Brain pericyte (primary cell): ENCODE measurements around the gene SORBS1.

Experiments used
- DNase-seq: peaks from one replicate; pipeline ENCODE4 v3.0.0-alpha.2; 2012; ENCODE audit warnings: low read depth, low spot score

SORBS1 gene

GRCh38 chr10:95540514-95541052 is 20.6 kb downstream of the SORBS1 start:
- DNase-seq: no peak

GRCh38 chr10:95539560-95540284 is 21.4 kb downstream of the SORBS1 start:
- no peak for DNase-seq

- no peak for DNase-seq
Observed at GRCh38 chr10:95538412-95538811, 22.8 kb downstream of the SORBS1 start.

GRCh38 chr10:95537542-95537927 is 23.6 kb downstream of the SORBS1 start:
- no peak for DNase-seq

- DNase-seq: no peak
Observed at GRCh38 chr10:95536894-95537541, 24.2 kb downstream of the SORBS1 start.

- DNase-seq: no peak
Observed at GRCh38 chr10:95536017-95536416, 25.2 kb downstream of the SORBS1 start.

GRCh38 chr10:95535526-95535925 is 25.6 kb downstream of the SORBS1 start:
- no peak for DNase-seq

GRCh38 chr10:95533590-95533989 is 27.6 kb downstream of the SORBS1 start:
- no peak for DNase-seq

GRCh38 chr10:95532536-95532935 is 28.6 kb downstream of the SORBS1 start:
- DNase-seq: no peak

- no peak for DNase-seq
Observed at GRCh38 chr10:95531994-95532399, 29.2 kb downstream of the SORBS1 start.

GRCh38 chr10:95531058-95531809 is 29.9 kb downstream of the SORBS1 start:
- no peak for DNase-seq

- DNase-seq: no peak
Observed at GRCh38 chr10:95530561-95530960, 30.6 kb downstream of the SORBS1 start.

GRCh38 chr10:95530029-95530428 is 31.1 kb downstream of the SORBS1 start:
- no peak for DNase-seq

- DNase-seq: no peak
Observed at GRCh38 chr10:95526044-95526443, 35.1 kb downstream of the SORBS1 start.

GRCh38 chr10:95525033-95525418 is 36.1 kb downstream of the SORBS1 start:
- DNase-seq: no peak

GRCh38 chr10:95524358-95525032 is 36.7 kb downstream of the SORBS1 start:
- no peak for DNase-seq

- no peak for DNase-seq
Observed at GRCh38 chr10:95522117-95522516, 39.1 kb downstream of the SORBS1 start.

- no peak for DNase-seq
Observed at GRCh38 chr10:95520617-95521016, 40.6 kb downstream of the SORBS1 start.

GRCh38 chr10:95518455-95519452 is 42.4 kb downstream of the SORBS1 start:
- DNase-seq: no peak
